Kidney (tissue), 14 donors: Measurements from ENCODE around the gene MYO1D. TPM values are rescaled to one million over a fixed set of nuclear protein-coding genes. Genes with fewer than 3 reads are reported as not detected.
A peak's percentile ranks its signal among the peaks of the same experiment; 100 is the strongest.
"Not testable (repeated sequence)": the region's sequence is repeated elsewhere in the genome, so short reads cannot be mapped to it uniquely, and the experiment has no call there.

Source experiments
- DNase-seq, 5 donors: peaks; one replicate each; pipeline ENCODE4 v3.0.0-alpha.2; 2013 to 2020
- FAIRE-seq: peaks from 2 replicates; lab custom pipeline; 2012; peaks lifted over from hg19 to GRCh38; lab: Jason Lieb, UNC
- H3K27ac ChIP-seq, 2 donors: one replicate each; pipeline ENCODE4 v1.7.0; 2013; ENCODE audit warnings: low read depth in 2 of 2, low read length in 2 of 2, inconsistent platforms in 1 of 2
- H3K27me3 ChIP-seq: one replicate; pipeline ENCODE4 v1.7.1; 2013; ENCODE audit warnings: low read length, inconsistent platforms; ENCODE audit not compliant: control insufficient read depth, insufficient read depth
- H3K36me3 ChIP-seq, 3 donors: one replicate each; pipeline versions ENCODE4 v1.7.0 to v1.7.1; 2013; ENCODE audit warnings: low read length in 3 of 3, control low read depth in 1 of 3, inconsistent platforms in 1 of 3; ENCODE audit not compliant: insufficient read depth in 3 of 3, control insufficient read depth in 2 of 3
- H3K4me1 ChIP-seq, 3 donors: one replicate each; pipeline versions ENCODE4 v1.7.0 to v1.7.1; 2013; ENCODE audit warnings: low read length in 3 of 3, inconsistent platforms in 1 of 3, low read depth in 1 of 3; ENCODE audit not compliant: control insufficient read depth in 2 of 3, insufficient read depth in 2 of 3
- H3K4me3 ChIP-seq, 3 donors: one replicate each; pipeline versions ENCODE4 v1.7.0 to v1.8.1; 2013; ENCODE audit warnings: low read length in 3 of 3, control low read depth in 1 of 3, inconsistent platforms in 1 of 3
- H3K9ac ChIP-seq, 3 donors: one replicate each; pipeline versions ENCODE4 v1.7.0 to v1.7.1; 2013; ENCODE audit warnings: low read length in 3 of 3, control low read depth in 1 of 3, inconsistent platforms in 1 of 3
- H3K9me3 ChIP-seq, 3 donors: one replicate each; pipeline versions ENCODE4 v1.7.0 to v1.7.1; 2013; ENCODE audit warnings: low read length in 3 of 3, control low read depth in 1 of 3, inconsistent platforms in 1 of 3; ENCODE audit not compliant: control insufficient read depth in 2 of 3, insufficient read depth in 1 of 3
- intact Hi-C: fragments of 100-400 bp; cut with DNase I; formaldehyde crosslinking; loops from one replicate; pipeline ENCODE4 v1.11.1; 2022
- polyA plus RNA-seq: library from polyadenylated mRNA; stranded (reverse); fragments of 350-450 nt; fragmentation: Illumina TruSeq; extraction: RNeasy Lipid Tissue Mini Kit (QIAGEN cat#74804); gene quantifications from one replicate; pipeline ENCODE4 v1.2.3, GENCODE V29; 2014; ENCODE audit warnings: low read depth, low replicate concordance; ENCODE audit not compliant: insufficient read depth
- total RNA-seq: library from RNA; stranded (reverse); fragmentation: NEBNext Ultra II Directional; extraction: Animal tissue kit (Norgen Biotek cat#: 25700); gene quantifications from one replicate; pipeline ENCODE4 v1.2.1, GENCODE V29; 2021
- TF ChIP-seq, protein P1 (sequence below): IDR thresholded peaks from 3 replicates; pipeline ENCODE4 v1.5.1; 2012; ENCODE audit warnings: mild to moderate bottlenecking, moderate library complexity, borderline replicate concordance; ENCODE audit not compliant: insufficient read depth; ENCODE audit errors: extremely low read depth
- donor health status: control.
- donor health status: control.
- donor health status: control.
- donor health status: control.
- donor health status: control.
- donor health status: DM: yes; HTN: yes; CAD: no.
- donor health status: Normal renal cell carcinoma (clear cell type).

MYO1D gene
- total and polyA plus RNA-seq, 2 donors from 2014 or later, result 21.1 to 99.9 TPM

DNA sequence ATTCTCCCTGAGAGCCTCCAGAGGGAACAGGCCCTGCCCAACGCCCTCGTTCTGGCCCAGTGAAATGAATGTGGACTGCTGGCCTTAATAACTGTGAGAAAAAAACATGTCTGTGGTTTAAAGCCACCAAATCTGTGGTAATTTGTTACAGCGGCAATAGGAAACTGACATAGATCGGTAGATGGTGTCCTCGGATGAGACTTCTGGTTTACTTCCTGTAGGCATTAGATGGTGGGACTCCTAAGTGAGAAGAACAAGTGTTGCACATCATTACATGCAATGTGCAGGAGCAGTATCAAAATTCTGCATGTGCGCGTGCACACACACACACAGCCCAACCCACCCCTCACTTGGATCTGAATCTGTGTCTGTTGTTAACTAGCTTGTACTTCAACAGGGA is 348.1 kb downstream of the MYO1D start:
- Histone ChIP-seq H3K27ac (no peak overlapping the region), H3K4me3 (no peak overlapping the region), H3K27me3 (no peaks in the 10 kb centered on the region), H3K36me3 (no peaks in the 10 kb centered on the region), H3K9ac (no peak overlapping the region), H3K4me1 (no peaks in the 10 kb centered on the region), H3K9me3 (no peaks in the 10 kb centered on the region)
- TF ChIP-seq, protein P1, sequence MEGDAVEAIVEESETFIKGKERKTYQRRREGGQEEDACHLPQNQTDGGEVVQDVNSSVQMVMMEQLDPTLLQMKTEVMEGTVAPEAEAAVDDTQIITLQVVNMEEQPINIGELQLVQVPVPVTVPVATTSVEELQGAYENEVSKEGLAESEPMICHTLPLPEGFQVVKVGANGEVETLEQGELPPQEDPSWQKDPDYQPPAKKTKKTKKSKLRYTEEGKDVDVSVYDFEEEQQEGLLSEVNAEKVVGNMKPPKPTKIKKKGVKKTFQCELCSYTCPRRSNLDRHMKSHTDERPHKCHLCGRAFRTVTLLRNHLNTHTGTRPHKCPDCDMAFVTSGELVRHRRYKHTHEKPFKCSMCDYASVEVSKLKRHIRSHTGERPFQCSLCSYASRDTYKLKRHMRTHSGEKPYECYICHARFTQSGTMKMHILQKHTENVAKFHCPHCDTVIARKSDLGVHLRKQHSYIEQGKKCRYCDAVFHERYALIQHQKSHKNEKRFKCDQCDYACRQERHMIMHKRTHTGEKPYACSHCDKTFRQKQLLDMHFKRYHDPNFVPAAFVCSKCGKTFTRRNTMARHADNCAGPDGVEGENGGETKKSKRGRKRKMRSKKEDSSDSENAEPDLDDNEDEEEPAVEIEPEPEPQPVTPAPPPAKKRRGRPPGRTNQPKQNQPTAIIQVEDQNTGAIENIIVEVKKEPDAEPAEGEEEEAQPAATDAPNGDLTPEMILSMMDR, result no peak
- intact Hi-C loops, result no loop called here
- DNase-seq, result no peak
- no peak for FAIRE-seq

DNA sequence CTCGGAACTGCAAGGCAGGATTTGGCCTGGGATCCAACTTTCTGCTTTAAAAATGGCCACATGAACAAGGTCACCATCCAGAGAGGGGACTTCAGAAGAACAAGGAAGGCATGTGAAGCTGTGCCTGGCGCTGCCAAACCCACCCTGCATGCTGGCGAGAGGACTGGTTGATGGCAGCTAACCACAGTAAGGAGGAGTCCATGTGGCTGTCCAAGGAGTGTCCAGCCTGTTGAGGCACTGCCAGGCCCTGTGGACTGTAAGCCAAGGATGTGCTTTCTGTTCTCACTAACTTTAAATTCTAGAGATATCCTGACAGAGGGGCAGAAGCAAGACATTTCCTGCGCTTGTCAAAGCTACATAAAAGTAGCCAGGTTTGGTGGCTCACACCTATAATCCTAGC is 349.8 kb downstream of the MYO1D start:
- Histone ChIP-seq H3K36me3 (no peaks in the 10 kb centered on the region), H3K27ac (no peak overlapping the region), H3K27me3 (no peaks in the 10 kb centered on the region), H3K4me3 (no peak overlapping the region), H3K4me1 (no peaks in the 10 kb centered on the region), H3K9ac (no peak overlapping the region), H3K9me3 (no peaks in the 10 kb centered on the region)
- no peak for DNase-seq
- FAIRE-seq, result no peak
- intact Hi-C loops, result no loop called here
- TF ChIP-seq, protein P1, result no peak

DNA sequence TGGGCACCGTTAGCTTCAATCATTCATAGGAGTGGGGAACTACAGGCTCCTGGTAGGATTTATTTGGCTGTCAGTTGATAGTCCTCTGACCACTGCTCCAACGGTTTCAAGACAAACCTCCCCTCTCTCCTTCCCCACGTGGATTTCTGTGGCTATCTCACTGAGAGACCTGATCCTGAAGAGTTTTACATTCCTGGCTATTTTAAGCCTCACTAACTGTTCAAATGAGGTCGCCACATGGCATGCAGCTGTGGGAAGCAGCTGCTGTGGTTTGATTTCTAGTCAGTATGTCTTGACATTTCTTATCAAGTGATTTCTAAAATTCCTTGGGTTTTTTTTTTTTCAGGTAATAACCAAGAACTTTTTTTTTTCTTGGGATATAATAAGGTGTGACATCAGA is 351.8 kb downstream of the MYO1D start:
- intact Hi-C loops, result no loop called here
- Histone ChIP-seq H3K9me3 (no peaks in the 10 kb centered on the region), H3K36me3 (no peaks in the 10 kb centered on the region), H3K27ac (no peak overlapping the region), H3K4me3 (no peak overlapping the region), H3K9ac (no peak overlapping the region), H3K4me1 (peaks cover 0 to 4% (median 0%) of the 10 kb centered on the region in 3 donors), H3K27me3 (no peaks in the 10 kb centered on the region)
- FAIRE-seq (no peak), DNase-seq (peak in 1 of 5 donors; percentile 29)
- TF ChIP-seq, protein P1, result no peak

DNA sequence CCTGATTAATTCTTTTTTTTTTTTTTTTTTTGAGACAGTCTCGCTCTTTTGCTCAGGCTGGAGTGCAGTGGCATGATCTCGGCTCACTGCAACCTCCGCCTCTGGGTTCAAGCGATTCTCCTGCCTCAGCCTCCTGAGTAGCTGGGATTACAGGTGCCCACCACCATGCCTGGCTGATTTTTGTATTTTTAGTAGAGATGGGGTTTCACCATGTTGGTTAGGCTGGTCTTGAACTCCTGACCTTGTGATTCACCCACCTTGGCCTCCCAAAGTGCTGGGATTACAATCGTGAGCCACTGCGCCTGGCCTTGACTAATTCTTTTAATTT is 352.4 kb downstream of the MYO1D start:
- H3K9me3 ChIP-seq, H3K36me3 ChIP-seq, H3K9ac ChIP-seq, intact Hi-C loops, H3K4me1 ChIP-seq, H3K27me3 ChIP-seq, H3K4me3 ChIP-seq, H3K27ac ChIP-seq, DNase-seq, FAIRE-seq: not testable (repeated sequence)
